Measurements from ENCODE around the gene ADGRG1. TPM values are rescaled to one million over a fixed set of nuclear protein-coding genes. Genes with fewer than 3 reads are reported as not detected.

Gene ADGRG1
- total RNA-seq, 2 experiments from 2014 or later, result not detected

DNA sequence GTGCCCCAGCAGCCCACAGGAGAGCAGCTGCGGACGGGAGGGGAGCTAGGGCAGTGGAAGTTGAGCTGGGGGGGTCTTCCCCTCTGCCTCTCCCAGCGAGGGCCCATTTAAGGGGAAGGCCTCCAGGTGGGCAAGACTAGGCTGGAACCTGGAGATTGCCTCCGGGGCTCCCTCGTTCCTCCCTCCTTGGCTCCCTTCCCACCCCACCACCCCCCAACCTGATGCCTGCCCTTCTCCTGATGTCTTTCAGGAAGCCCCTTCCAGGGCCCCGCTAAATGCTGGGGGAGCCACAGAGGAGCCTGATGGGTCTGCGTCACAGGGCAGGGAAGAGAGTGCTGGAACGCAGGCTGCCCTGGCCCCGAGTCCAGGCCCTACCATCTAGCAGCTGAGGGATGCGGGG is 16.7 kb downstream of the ADGRG1 start:
- H4K20me1 ChIP-seq (ENCODE audit: insufficient read depth, low read length), result peaks cover 4% of the 10 kb centered on the region; the same call in 1 of the 2 replicates
- no peaks in the 10 kb centered on the region for H3K4me1 ChIP-seq (ENCODE audit: insufficient read depth, low read length, poor library complexity, severe bottlenecking)
- no peak overlapping the region for H2AFZ ChIP-seq (ENCODE audit: low read length)
- H3K9me2 ChIP-seq (ENCODE audit: insufficient read depth, low read length), result no peaks in the 10 kb centered on the region
- POLR2A ChIA-PET, result interaction anchor here (0.8 to 1.0 kb wide), 2 partner anchors 79 to 90 kb away, joined by 3 to 5 read pairs; partner anchors contain the start of gene KATNB1
- H3K4me2 ChIP-seq (ENCODE audit: low read length), result no peak overlapping the region
- no peak for TF ChIP-seq EZH2phosphoT487 (IDR thresholded peaks at IDR 0.05; ENCODE audit: borderline replicate concordance, low read depth, low read length)
- TF ChIP-seq, protein P1, sequence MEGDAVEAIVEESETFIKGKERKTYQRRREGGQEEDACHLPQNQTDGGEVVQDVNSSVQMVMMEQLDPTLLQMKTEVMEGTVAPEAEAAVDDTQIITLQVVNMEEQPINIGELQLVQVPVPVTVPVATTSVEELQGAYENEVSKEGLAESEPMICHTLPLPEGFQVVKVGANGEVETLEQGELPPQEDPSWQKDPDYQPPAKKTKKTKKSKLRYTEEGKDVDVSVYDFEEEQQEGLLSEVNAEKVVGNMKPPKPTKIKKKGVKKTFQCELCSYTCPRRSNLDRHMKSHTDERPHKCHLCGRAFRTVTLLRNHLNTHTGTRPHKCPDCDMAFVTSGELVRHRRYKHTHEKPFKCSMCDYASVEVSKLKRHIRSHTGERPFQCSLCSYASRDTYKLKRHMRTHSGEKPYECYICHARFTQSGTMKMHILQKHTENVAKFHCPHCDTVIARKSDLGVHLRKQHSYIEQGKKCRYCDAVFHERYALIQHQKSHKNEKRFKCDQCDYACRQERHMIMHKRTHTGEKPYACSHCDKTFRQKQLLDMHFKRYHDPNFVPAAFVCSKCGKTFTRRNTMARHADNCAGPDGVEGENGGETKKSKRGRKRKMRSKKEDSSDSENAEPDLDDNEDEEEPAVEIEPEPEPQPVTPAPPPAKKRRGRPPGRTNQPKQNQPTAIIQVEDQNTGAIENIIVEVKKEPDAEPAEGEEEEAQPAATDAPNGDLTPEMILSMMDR (conservative IDR thresholded peaks at IDR 0.05; ENCODE audit: low read length), result no peak
- no peaks in the 10 kb centered on the region for H3K36me3 ChIP-seq (ENCODE audit: insufficient read depth, low read length)
- H3K27ac ChIP-seq (ENCODE audit: low read depth, low read length, poor library complexity, severe bottlenecking), result no peak overlapping the region
- no peaks in the 10 kb centered on the region for H3K9me3 ChIP-seq (ENCODE audit: low read length)
- no peaks in the 10 kb centered on the region for H3K79me2 ChIP-seq (ENCODE audit: insufficient read depth, low read depth, low read length)
- no peak overlapping the region for H3K4me3 ChIP-seq (ENCODE audit: low read depth, low read length, poor library complexity, severe bottlenecking)
- intact Hi-C loops (cut with micrococcal nuclease; ENCODE audit: unreplicated experiment), result loop anchor here (10.0 kb wide), 1 partner anchor 230 kb away; no protein-coding TSS in a partner anchor
- no TSS peak for BruUV-seq (replicated peaks)
- CTCF ChIA-PET (ENCODE audit: unreplicated experiment), result no interaction called here
- no peak for DNase-seq (ENCODE audit: low spot score)

DNA sequence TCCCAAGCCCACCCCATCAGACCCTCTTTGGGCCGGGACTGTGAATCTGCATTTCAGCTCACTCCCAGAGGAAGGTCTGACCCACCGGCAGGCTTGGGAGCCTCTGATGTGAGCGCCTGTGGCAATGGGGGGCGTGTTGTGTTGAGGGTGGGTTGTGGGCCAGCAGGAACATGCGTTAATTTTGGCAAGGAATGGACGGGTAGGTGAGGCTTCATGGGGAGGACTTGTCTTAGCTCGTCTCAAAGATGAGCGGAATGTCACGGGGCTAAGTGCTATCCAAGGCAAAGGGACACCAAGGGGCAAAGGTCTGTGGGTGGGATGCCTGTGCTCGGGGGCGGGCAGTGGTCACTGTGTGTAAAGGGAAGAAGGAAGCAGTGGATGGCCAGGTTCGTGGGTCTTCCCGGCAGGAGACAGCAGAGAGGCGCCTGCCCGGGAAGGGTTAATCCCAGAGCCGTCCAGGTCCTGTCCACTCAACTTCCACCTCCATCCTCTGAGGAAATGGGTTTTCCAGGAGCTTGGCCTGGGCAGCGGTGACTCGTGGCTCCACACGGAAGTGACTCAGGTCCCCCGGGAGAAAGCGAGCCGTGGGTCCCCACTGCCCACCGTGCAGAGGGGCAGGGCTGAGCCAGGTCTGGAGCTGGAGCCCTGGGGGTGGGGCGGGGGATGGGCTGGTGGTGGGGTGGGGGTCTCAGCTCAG is 17.4 kb downstream of the ADGRG1 start:
- CTCF ChIA-PET (ENCODE audit: unreplicated experiment), result interaction anchor here (0.7 kb wide), 1 partner anchor 37 kb away, joined by 3 read pairs; no protein-coding TSS in a partner anchor

More for the DNA sequence above, 17.4 kb downstream of the ADGRG1 start:
- Histone ChIP-seq H3K36me3 (ENCODE audit: insufficient read depth, low read length) (no peaks in the 10 kb centered on the region), H3K4me2 (ENCODE audit: low read length) (no peak overlapping the region), H3K79me2 (ENCODE audit: insufficient read depth, low read depth, low read length) (no peaks in the 10 kb centered on the region), H3K9me2 (ENCODE audit: insufficient read depth, low read length) (no peaks in the 10 kb centered on the region), H3K27ac (ENCODE audit: low read depth, low read length, poor library complexity, severe bottlenecking) (no peak overlapping the region), H3K4me3 (ENCODE audit: low read depth, low read length, poor library complexity, severe bottlenecking) (no peak overlapping the region), H3K4me1 (ENCODE audit: insufficient read depth, low read length, poor library complexity, severe bottlenecking) (no peaks in the 10 kb centered on the region), H3K9me3 (ENCODE audit: low read length) (no peaks in the 10 kb centered on the region), H2AFZ (ENCODE audit: low read length) (no peak overlapping the region), H4K20me1 (ENCODE audit: insufficient read depth, low read length) (peaks cover 4% of the 10 kb centered on the region; the same call in 1 of the 2 replicates)
- no peak for DNase-seq (ENCODE audit: low spot score)
- no TSS peak for BruUV-seq (replicated peaks)
- intact Hi-C loops (cut with micrococcal nuclease; ENCODE audit: unreplicated experiment), result loop anchor here (10.0 kb wide), 1 partner anchor 231 kb away; no protein-coding TSS in a partner anchor
- POLR2A ChIA-PET, result interaction anchor here (0.8 to 1.0 kb wide), 2 partner anchors 79 to 90 kb away, joined by 3 to 5 read pairs; partner anchors contain the start of gene KATNB1
- TF ChIP-seq, protein P1 (conservative IDR thresholded peaks at IDR 0.05; ENCODE audit: low read length), result no peak
- TF ChIP-seq EZH2phosphoT487 (IDR thresholded peaks at IDR 0.05; ENCODE audit: borderline replicate concordance, low read depth, low read length), result no peak

Measured in OCI-LY7 (cell line).